Hematopoietic multipotent progenitor cell treated with erythropoietin and hydrocortisone succinate and interleukin-3 and kit ligand, for 8 days (in vitro differentiated cells): ENCODE data around the gene LRRC10.
"Not testable (repeated sequence)": the region's sequence is repeated elsewhere in the genome, so short reads cannot be mapped to it uniquely, and the experiment has no call there.

Experiments
- DNase-seq: peaks from one replicate; pipeline ENCODE4 v3.0.0-alpha.2; 2015

LRRC10 gene

GRCh38 chr12:69616025-69616424 lies 5.3 kb upstream of the LRRC10 start:
- DNase-seq, result no peak

GRCh38 chr12:69613351-69613750 lies 2.6 kb upstream of the LRRC10 start:
- DNase-seq, result no peak

- DNase-seq, result no peak
Measured at GRCh38 chr12:69610126-69610525, 581 bp downstream of the LRRC10 start.

GRCh38 chr12:69608114-69608513 lies 2.6 kb downstream of the LRRC10 start:
- DNase-seq, result peak; percentile 59

- DNase-seq, result not testable (repeated sequence)
Measured at GRCh38 chr12:69604275-69604674, 6.4 kb downstream of the LRRC10 start.

GRCh38 chr12:69603556-69603955 lies 7.2 kb downstream of the LRRC10 start:
- DNase-seq, result not testable (repeated sequence)

- DNase-seq, result no peak
Measured at GRCh38 chr12:69602954-69603353, 7.8 kb downstream of the LRRC10 start.

GRCh38 chr12:69601962-69602685 lies 8.6 kb downstream of the LRRC10 start:
- no peak for DNase-seq

GRCh38 chr12:69600804-69601203 lies 9.9 kb downstream of the LRRC10 start:
- no peak for DNase-seq

GRCh38 chr12:69598174-69598753 lies 12.4 kb downstream of the LRRC10 start:
- DNase-seq, result no peak

GRCh38 chr12:69595689-69596088 lies 15.0 kb downstream of the LRRC10 start:
- DNase-seq, result peak; percentile 61

GRCh38 chr12:69589082-69589481 lies 21.6 kb downstream of the LRRC10 start:
- no peak for DNase-seq

GRCh38 chr12:69588527-69588926 lies 22.2 kb downstream of the LRRC10 start:
- no peak for DNase-seq

- DNase-seq, result peak; percentile 97
Measured at GRCh38 chr12:69585189-69586062, 25.3 kb downstream of the LRRC10 start, which contains the start of gene CCT2. CCT2 (plus strand) TSS chr12:69585459; CDS start chr12:69585522, 63 bp downstream.

GRCh38 chr12:69583203-69583602 lies 27.5 kb downstream of the LRRC10 start:
- peak; percentile 68 for DNase-seq

- no peak for DNase-seq
Measured at GRCh38 chr12:69580074-69580473, 30.6 kb downstream of the LRRC10 start.

- no peak for DNase-seq
Measured at GRCh38 chr12:69579029-69579428, 31.7 kb downstream of the LRRC10 start.

- no peak for DNase-seq
Measured at GRCh38 chr12:69578283-69578682, 32.4 kb downstream of the LRRC10 start.

- no peak for DNase-seq
Measured at GRCh38 chr12:69575346-69575745, 35.4 kb downstream of the LRRC10 start.

GRCh38 chr12:69570545-69571399 lies 39.9 kb downstream of the LRRC10 start:
- peak; percentile 78 for DNase-seq

- no peak for DNase-seq
Measured at GRCh38 chr12:69570000-69570516, 40.6 kb downstream of the LRRC10 start.

GRCh38 chr12:69569236-69569635 lies 41.5 kb downstream of the LRRC10 start:
- DNase-seq, result no peak
